OCI-M2 (cell line): Measurements from ENCODE around the gene ABCA6.

ENCODE experiments used
- DNase-seq: peaks from one replicate; lab custom pipeline; 2025; ENCODE audit not compliant: unreplicated experiment; lab: John Stamatoyannopoulos, UW

Gene ABCA6

GRCh38 chr17:69055334-69055733, 86.4 kb downstream of the ABCA6 start:
- no peak for DNase-seq

GRCh38 chr17:69050999-69051775, 90.5 kb downstream of the ABCA6 start:
- no peak for DNase-seq

- no peak for DNase-seq
These were observed 93.1 kb downstream of the ABCA6 start for GRCh38 chr17:69048634-69049033.

- no peak for DNase-seq
These were observed 94.1 kb downstream of the ABCA6 start for GRCh38 chr17:69047368-69048263.

- no peak for DNase-seq
These were observed 95.4 kb downstream of the ABCA6 start for GRCh38 chr17:69046121-69046807.

- DNase-seq: no peak
These were observed 96.0 kb downstream of the ABCA6 start for GRCh38 chr17:69045646-69046045.

GRCh38 chr17:69044371-69044770, 97.3 kb downstream of the ABCA6 start:
- DNase-seq: no peak

GRCh38 chr17:69043098-69043734, 98.5 kb downstream of the ABCA6 start:
- no peak for DNase-seq

GRCh38 chr17:69042308-69042707, 99.4 kb downstream of the ABCA6 start:
- no peak for DNase-seq

GRCh38 chr17:69031839-69032238, 109.9 kb downstream of the ABCA6 start:
- DNase-seq: no peak

- no peak for DNase-seq
These were observed 111.5 kb downstream of the ABCA6 start for GRCh38 chr17:69030169-69030568.
